Thyroid gland (tissue), 4 donors: Measurements from ENCODE around the gene MRPS27. TPM values are rescaled to one million over a fixed set of nuclear protein-coding genes. Genes with fewer than 3 reads are reported as not detected.
A peak's percentile ranks its signal among the peaks of the same experiment; 100 is the strongest.
"Not testable (repeated sequence)": the region's sequence is repeated elsewhere in the genome, so short reads cannot be mapped to it uniquely, and the experiment has no call there.

Source experiments
- DNase-seq, 2 donors: peaks; one replicate each; pipeline ENCODE4 v3.0.0-alpha.2; 2019
- H3K27ac ChIP-seq, 3 donors: fragments of 200-600 bp; sonication (generic); 1 replicate in 2 of 3; 2 replicates in 1 of 3; pipeline ENCODE4 v1.5.1; 2016 to 2019; ENCODE audit warnings: mild to moderate bottlenecking in 1 of 3, moderate library complexity in 1 of 3
- H3K27me3 ChIP-seq: fragments of 200-600 bp; sonication (generic); one replicate; pipeline ENCODE4 v1.5.1; 2019
- H3K36me3 ChIP-seq, 2 donors: fragments of 200-600 bp; sonication (generic); one replicate each; pipeline ENCODE4 v1.5.1; 2016 to 2019
- H3K4me1 ChIP-seq, 2 donors: fragments of 200-600 bp; sonication (generic); one replicate each; pipeline ENCODE4 v1.5.1; 2017 to 2019
- H3K4me3 ChIP-seq, 3 donors: fragments of 200-600 bp; sonication (generic); replicated peaks in 1 of 3; 1 replicate in 2 of 3; 2 replicates in 1 of 3; pipeline ENCODE4 v1.5.1; 2016; ENCODE audit warnings: mild to moderate bottlenecking in 1 of 3
- H3K9me3 ChIP-seq: fragments of 200-600 bp; sonication (generic); one replicate; pipeline ENCODE4 v1.5.1; 2017
- POLR2A ChIP-seq, 2 donors: fragments of 450-650 bp; IDR thresholded peaks; one replicate each; pipeline ENCODE4 v1.6.1; 2017; ENCODE audit warnings: antibody characterized with exemption in 2 of 2, mild to moderate bottlenecking in 2 of 2, moderate library complexity in 1 of 2
- WGBS, 2 donors: methylation state at CpG; one replicate each; pipeline ENCODE4 v1.1.5; 2017; 5-methylcytosine and 5-hydroxymethylcytosine counted together
- intact Hi-C: fragments of 100-400 bp; cut with DNase I; formaldehyde crosslinking; loops from one replicate; pipeline ENCODE4 v1.15.1; 2023
- total RNA-seq, 4 donors: library from RNA; depleted of rRNA; stranded (reverse); fragments of >200 nt; gene quantifications; one replicate each; pipeline ENCODE4 v1.2.3, GENCODE V29; 2016
- TF ChIP-seq, protein P1 (sequence below), 6 experiments: fragments of 200-600 bp in 3 of 6; fragments of 450-650 bp in 3 of 6; sonication (generic) in 3 of 6; IDR thresholded peaks; one replicate each; pipeline ENCODE4 v1.5.1; 2016 to 2019; ENCODE audit warnings: antibody characterized with exemption in 6 of 6, mild to moderate bottlenecking in 2 of 6, inconsistent platforms in 1 of 6, moderate library complexity in 1 of 6

The MRPS27 gene
- total RNA-seq, 4 donors from 2014 or later: 71.4 to 86.1 (median 80.4) TPM

DNA sequence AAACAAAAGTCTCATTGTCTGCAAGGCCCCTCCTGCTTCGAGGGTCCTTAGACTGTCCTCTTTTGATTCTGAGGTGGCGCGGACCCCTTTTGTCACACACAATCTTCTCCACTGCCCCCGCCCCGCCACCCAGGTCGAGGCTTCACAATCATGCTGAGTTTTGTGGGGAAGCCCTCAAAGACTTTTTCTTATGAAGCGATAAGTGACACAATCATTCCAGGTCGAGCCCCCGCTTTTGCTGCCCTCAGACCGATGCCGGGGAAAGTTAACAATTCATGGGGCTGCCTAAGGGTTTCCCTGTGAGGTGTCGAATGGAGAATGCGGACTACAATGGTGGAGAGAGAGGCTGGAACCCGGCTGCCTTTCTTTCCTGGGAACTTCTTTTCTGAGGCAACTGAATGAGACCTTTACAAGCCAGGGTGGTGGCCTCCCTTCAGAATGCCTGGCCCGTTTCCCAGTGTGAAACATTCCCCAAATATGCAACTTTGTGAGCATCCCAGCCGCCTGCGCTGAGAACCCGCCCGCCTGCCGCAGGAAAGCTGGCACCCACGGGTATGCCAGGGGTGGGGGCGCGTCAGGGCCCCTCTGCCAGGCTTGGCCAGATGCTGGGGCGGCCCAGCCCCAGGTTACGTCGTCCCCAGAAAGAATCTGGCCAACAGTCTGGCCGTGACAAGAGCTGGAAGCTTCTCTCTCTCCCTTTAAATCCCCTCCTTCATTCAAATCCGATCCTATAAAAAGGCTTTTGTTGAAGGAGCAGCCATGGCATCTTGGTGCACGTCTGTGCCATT is 140.8 kb downstream of the MRPS27 start:
- 67 to 74% methylated on average over 22 to 29 of the region's 29 CpGs for WGBS, 2 donors

DNA sequence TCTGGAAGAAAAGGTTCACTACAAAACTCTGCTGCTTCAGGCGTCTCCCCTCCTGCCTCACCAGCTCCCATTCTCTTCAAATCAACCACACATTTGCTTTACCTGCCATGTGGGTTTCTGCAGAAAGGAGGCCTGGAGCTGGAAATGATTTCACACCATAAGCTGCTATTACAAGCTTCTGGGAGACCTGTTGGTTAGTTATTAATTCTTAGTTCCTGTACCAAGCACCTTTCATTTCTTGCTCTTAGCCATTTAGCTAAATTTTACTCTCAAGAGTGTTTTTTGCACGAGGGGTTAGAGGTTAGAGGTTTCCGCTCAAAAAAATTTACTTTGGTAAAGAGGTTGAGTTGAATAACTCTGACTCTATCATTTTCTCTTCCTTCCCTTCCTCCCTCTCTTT is 142.5 kb downstream of the MRPS27 start:
- DNase-seq: no peak
- H3K36me3 ChIP-seq: no peaks in the 10 kb centered on the region
- intact Hi-C loops: no loop called here
- 94 to 97% methylated on average over 3 of the region's 3 CpGs for WGBS, 2 donors
- H3K4me1 ChIP-seq: no peaks in the 10 kb centered on the region
- H3K27me3 ChIP-seq: no peaks in the 10 kb centered on the region
- H3K9me3 ChIP-seq: no peaks in the 10 kb centered on the region
- H3K27ac ChIP-seq: no peak overlapping the region
- no peak overlapping the region for H3K4me3 ChIP-seq
- TF ChIP-seq POLR2A (IDR thresholded peaks at IDR 0.05): no peak
- TF ChIP-seq, protein P1, sequence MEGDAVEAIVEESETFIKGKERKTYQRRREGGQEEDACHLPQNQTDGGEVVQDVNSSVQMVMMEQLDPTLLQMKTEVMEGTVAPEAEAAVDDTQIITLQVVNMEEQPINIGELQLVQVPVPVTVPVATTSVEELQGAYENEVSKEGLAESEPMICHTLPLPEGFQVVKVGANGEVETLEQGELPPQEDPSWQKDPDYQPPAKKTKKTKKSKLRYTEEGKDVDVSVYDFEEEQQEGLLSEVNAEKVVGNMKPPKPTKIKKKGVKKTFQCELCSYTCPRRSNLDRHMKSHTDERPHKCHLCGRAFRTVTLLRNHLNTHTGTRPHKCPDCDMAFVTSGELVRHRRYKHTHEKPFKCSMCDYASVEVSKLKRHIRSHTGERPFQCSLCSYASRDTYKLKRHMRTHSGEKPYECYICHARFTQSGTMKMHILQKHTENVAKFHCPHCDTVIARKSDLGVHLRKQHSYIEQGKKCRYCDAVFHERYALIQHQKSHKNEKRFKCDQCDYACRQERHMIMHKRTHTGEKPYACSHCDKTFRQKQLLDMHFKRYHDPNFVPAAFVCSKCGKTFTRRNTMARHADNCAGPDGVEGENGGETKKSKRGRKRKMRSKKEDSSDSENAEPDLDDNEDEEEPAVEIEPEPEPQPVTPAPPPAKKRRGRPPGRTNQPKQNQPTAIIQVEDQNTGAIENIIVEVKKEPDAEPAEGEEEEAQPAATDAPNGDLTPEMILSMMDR (IDR thresholded peaks at IDR 0.05): no peak

More for the DNA sequence above, 140.8 kb downstream of the MRPS27 start:
- intact Hi-C loops: no loop called here
- H3K4me1 ChIP-seq: no peaks in the 10 kb centered on the region
- no peak for TF ChIP-seq POLR2A (IDR thresholded peaks at IDR 0.05)
- TF ChIP-seq, protein P1 (IDR thresholded peaks at IDR 0.05): no peak
- peak overlapping the region in 1 of 3 donors; percentile 14 for H3K27ac ChIP-seq
- H3K36me3 ChIP-seq: no peaks in the 10 kb centered on the region
- peak; percentile 6 to 14 for DNase-seq
- H3K27me3 ChIP-seq: no peaks in the 10 kb centered on the region
- no peak overlapping the region for H3K4me3 ChIP-seq
- H3K9me3 ChIP-seq: no peaks in the 10 kb centered on the region

DNA sequence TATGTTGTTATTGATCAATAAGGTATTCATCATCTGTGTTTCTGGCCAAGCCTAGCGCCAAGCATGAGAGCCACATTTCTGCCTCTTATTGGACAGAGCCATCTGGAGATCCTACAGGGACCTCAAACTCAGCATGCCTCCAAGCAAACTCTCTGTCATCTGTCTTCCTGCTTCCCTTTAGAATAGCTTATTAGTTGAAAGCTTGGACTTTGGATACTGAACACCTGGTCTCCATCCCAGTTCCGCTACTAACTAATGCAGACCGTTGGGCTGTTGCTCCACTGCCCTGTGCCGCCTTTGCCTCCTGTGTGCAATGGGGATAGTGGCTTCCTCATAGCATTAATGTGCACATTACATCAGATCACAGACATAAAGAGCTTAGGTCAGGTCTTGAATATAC is 147.3 kb downstream of the MRPS27 start:
- no peaks in the 10 kb centered on the region for H3K4me1 ChIP-seq
- WGBS, 2 donors: 95 to 97% methylated on average over 4 of the region's 4 CpGs
- intact Hi-C loops: no loop called here

DNA sequence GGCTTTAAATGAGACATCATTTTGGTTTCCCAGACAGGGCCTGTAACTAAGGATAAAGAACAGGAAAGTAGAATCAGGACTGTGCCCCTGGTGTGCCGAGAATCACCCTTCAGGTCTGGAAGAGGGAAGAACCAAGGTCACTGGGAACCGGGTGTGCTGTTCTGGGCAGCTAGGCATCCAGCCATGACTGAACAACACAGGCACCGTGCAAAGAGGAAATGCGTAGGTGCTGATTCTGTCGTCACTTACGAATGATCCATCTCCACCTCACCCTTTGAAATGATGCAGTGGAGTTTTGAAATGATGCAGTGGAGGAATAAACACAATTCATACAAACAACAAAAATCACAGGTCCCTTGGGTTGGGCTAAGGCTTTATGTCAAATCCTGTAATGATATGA is 148.4 kb downstream of the MRPS27 start:
- H3K27me3 ChIP-seq: no peaks in the 10 kb centered on the region
- TF ChIP-seq, protein P1 (IDR thresholded peaks at IDR 0.05): no peak
- no peak for TF ChIP-seq POLR2A (IDR thresholded peaks at IDR 0.05)
- peaks cover 0 to 5% of the 10 kb centered on the region in 2 donors for H3K4me1 ChIP-seq
- 83 to 92% methylated on average over 6 of the region's 6 CpGs for WGBS, 2 donors
- H3K36me3 ChIP-seq: no peaks in the 10 kb centered on the region
- H3K27ac ChIP-seq: no peak overlapping the region
- DNase-seq: no peak
- H3K4me3 ChIP-seq: no peak overlapping the region
- no peaks in the 10 kb centered on the region for H3K9me3 ChIP-seq
- intact Hi-C loops: no loop called here

More for the DNA sequence above, 147.3 kb downstream of the MRPS27 start:
- H3K27ac ChIP-seq: no peak overlapping the region
- no peak for DNase-seq
- H3K4me3 ChIP-seq: no peak overlapping the region
- TF ChIP-seq, protein P1 (IDR thresholded peaks at IDR 0.05): no peak
- TF ChIP-seq POLR2A (IDR thresholded peaks at IDR 0.05): no peak
- no peaks in the 10 kb centered on the region for H3K9me3 ChIP-seq
- no peaks in the 10 kb centered on the region for H3K27me3 ChIP-seq
- H3K36me3 ChIP-seq: no peaks in the 10 kb centered on the region

DNA sequence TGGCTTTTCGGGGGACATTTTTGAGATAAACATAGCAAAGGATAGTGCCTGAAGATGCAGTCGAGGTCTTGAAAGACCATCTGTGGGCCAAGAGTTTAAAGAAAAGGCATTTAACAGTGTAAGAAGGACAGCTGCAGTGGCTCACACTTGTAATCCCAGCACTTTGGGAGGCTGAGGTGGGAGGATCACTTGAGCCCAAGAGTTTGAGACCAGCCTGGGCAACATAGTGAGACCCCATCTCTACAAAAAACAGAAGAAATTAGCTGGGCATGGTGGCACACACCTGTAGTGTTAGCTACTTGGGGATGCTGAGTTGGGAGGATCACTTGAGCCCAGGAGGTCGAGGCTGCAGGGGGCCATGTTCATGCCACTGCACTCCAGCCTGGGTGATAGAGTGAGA is 148.9 kb downstream of the MRPS27 start:
- intact Hi-C loops, H3K27ac ChIP-seq, H3K4me1 ChIP-seq, DNase-seq, H3K9me3 ChIP-seq, H3K36me3 ChIP-seq, H3K4me3 ChIP-seq, H3K27me3 ChIP-seq: not testable (repeated sequence)
- WGBS, 2 donors: 93 to 94% methylated on average over 3 of the region's 3 CpGs
